GM12873 (cell line): Measurements from ENCODE around the gene GDI2.

Source experiments
- CTCF ChIP-seq: IDR thresholded peaks from 2 replicates; pipeline ENCODE4 v1.5.1; 2012; ENCODE audit warnings: low read depth, mild to moderate bottlenecking, moderate library complexity, low read length, control low read depth; ENCODE audit not compliant: insufficient read depth; ENCODE audit errors: missing control alignments

The GDI2 gene

DNA sequence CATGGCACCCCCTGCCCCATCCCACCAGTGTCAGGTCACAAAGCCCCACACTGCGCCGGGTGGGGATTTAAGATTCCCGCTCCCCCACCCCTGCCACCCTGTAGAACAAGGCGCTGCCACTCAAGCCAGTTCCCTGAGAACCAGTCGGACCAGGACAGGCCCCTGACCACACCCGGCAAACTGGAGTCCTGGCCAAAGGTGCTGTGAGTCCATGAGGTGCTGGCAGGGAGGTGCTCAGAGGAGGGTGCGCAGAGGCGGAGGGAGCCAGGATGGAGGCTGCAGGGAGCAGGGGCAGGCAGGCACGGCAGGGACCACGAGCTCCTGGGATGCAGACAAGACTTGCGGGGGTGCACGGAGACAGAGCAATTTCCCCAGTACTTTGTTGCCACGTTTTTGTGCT is 19.7 kb upstream of the GDI2 start:
- TF ChIP-seq CTCF, result no peak

DNA sequence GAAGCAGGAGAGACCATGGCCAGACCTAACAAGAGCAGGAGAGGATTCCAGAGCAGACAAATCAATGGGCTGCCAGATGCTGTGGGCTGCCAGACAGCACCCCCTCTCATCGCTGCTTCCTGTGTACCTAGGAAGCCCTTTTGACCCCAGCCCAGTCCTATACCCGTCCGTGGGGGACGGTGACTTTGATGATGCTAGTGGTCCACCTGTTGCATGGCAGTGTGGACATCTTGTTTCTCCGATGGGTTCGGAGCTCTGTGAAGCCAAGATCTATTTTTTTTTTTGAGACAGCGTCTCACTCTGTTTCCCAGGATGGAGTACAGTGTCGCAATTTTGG is 18.2 kb upstream of the GDI2 start:
- no peak for TF ChIP-seq CTCF

- no peak for TF ChIP-seq CTCF
Observed at GRCh38 chr10:5830629-5831445, 17.6 kb upstream of the GDI2 start.

GRCh38 chr10:5829267-5829666 is 16.0 kb upstream of the GDI2 start:
- TF ChIP-seq CTCF, result no peak

GRCh38 chr10:5828725-5829124 is 15.5 kb upstream of the GDI2 start:
- TF ChIP-seq CTCF, result no peak

- TF ChIP-seq CTCF, result no peak
Observed at GRCh38 chr10:5827841-5828240, 14.6 kb upstream of the GDI2 start.

DNA sequence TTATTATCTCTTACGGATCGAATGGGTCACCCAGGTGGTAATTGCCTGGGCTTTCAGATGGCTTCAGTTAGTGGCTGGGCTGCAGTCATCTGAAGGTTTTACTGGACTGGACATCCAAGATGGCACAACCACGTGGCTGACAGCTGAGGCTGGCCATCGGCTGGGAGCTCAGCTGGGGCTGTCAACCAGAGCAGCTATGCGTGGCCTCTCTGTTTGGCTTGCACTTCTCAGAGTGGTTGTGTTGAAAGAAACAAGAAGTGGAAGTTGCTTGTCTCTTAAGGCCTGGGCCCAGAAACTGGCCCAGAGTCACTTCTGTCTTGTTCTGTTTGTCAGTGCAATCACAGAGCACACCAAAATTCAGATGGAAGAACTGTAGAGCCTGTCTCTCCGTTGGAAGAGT is 5.7 kb upstream of the GDI2 start:
- TF ChIP-seq CTCF, result no peak
